Inflammatory macrophage treated with lipopolysaccharide for 1 hour (primary cell): ENCODE data around the gene NF2.
"Not testable (repeated sequence)": the region's sequence is repeated elsewhere in the genome, so short reads cannot be mapped to it uniquely, and the experiment has no call there.

Experiments
- DNase-seq, 2 donors: peaks; one replicate each; pipeline ENCODE4 v3.0.0-alpha.2; 2020 to 2022

NF2 gene

DNA sequence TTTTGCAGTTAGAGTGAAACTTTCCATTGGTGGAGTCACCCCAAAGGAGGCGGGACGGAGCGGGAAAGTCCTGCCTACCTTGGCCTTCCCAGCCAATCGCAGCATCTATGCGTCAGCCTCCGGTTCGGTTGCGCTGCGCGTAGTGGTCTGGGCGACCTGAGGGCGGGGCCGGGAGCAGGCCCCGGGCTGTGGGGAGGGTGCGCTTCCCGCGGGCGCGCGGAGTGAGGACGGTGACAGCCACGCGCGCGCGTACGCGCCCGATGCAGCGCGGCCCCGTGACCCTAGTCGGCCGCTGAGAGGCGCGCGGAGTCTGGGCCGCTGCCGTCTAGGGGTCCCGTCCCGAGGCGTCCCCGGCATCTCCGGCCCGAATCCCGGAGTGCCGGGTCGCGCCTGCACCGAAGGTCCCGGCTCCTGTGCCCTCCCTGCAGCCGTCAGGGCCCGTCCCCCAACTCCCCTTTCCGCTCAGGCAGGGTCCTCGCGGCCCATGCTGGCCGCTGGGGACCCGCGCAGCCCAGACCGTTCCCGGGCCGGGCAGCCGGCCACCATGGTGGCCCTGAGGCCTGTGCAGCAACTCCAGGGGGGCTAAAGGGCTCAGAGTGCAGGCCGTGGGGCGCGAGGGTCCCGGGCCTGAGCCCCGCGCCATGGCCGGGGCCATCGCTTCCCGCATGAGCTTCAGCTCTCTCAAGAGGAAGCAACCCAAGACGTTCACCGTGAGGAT, at the start of gene NF2:
Gene NF2 (plus strand): TSS at position 276 of the 718 bp plus-strand sequence. CDS start 366 bp downstream, at position 642.
- DNase-seq: peak; percentile 99

DNA sequence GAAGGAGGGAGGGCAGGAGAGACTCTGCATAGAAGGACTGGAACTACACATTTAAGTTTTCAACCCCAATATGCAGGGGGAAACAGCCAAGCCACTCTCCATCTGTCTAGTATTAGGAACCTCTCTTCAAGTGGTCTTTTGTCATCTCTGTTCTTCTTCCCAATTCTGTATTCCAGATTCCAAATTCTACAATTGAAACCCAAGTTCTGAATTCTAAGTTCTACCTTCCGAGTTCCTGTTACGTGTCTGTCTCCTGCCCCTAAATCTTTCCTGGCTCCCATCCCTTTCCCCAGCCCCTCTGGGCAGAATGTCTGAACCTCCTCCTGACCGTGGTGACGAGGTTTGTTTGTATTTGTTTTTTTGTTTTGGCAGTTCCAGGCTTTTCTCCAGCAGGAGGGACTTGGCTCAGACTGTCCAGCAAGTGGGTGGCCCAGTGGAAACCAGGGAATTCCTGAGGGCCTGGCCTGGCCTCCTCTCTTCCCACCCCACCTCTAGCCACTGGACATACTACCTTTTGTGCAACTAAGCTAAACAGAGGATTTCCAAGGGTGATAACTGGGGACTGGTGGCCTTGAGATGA, 48.3 kb upstream of the NF2 start:
- DNase-seq: no peak

DNA sequence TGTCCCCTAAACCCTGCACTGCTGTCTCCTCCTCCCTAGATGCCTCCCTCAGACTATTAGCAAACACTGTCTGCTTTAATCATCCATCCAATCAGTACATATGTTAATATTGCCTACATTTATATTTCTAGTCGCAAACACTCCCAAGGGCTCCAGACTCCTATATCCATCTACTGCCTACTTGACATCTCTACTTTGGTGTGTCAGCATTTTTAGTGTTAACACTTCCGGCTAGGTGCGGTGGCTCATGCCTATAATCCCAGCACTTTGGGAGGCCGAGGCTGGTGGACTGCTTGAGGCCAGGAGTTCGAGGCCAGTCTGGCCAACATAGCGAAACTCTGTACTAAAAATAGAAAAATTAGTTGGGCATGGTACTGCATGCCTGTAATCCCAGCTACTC, 44.4 kb upstream of the NF2 start:
- no peak for DNase-seq

DNA sequence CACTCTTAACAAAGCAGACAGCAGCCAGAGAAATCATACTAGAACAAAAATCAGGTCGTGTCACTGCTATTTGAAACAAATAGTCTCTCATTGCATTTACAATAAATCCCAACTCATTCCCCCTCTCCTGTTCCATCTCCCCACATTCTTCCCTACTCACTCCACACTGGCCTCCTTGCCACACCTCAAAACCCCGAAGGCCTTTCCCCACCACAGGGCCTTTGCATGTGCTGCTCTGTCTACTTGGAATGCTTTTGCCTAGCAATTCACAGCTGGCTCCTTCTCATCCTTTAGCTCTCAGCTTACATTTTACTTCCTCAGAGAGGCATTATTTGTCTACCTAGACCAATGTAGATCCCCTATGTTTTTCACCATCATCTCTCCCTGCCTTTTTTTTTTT, 43.6 kb upstream of the NF2 start:
- no peak for DNase-seq

DNA sequence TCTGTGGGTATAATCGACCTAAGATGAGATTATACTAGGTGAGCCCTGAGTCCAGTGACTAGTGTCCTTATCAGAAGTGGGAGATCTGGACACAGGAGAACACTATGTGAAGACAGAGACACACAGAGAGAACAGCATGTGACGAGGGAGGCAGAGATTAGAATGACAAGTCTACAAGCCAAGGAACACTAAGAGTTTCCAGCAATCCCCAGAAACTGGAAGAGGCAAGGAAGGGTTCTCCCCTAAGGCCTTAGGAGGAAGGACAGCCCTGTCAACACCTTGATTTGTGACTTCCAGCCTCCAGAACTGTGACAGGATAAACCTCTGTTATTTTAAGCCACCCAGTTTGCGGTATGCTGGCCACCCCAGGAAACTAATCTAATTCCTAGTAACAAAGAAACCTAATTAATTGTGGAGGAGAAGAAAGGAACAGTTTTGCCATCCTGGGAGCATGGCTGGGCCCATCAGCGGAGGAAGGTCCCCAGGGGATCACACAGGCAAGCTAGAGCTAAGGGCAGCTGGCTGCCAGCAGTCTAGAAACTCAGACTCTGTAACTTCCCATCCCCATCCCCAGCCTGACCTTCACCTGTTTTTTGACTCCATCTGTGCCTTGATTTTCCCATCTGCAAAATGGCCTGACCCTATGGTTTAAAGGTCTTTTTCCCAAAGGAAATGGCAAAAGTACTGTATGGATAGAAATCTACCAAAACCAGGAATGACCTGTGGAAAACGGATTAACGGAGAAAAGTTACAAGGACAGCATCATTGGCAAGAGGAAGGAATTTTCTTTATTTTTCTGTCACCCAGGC, 39.6 kb upstream of the NF2 start:
- no peak for DNase-seq

DNA sequence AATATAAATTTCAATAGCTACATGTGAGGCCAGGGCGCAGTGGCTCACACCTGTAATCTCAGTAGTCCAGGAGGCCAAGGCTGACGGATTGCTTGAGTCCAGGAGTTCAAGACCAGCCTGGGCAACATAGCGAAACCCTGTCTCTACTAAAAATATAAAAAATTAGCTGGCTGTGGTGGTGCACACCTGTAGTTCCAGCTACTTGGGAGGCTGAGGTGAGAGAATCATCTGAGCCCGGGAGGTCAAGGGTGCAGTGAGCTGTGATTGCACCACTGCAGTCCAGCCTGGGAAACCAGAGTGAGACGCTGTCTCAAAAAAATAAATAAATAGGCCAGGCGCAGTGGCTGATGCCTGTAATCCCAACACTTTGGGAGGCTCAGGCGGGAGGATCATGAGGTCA, 36.9 kb upstream of the NF2 start:
- DNase-seq: not testable (repeated sequence)

DNA sequence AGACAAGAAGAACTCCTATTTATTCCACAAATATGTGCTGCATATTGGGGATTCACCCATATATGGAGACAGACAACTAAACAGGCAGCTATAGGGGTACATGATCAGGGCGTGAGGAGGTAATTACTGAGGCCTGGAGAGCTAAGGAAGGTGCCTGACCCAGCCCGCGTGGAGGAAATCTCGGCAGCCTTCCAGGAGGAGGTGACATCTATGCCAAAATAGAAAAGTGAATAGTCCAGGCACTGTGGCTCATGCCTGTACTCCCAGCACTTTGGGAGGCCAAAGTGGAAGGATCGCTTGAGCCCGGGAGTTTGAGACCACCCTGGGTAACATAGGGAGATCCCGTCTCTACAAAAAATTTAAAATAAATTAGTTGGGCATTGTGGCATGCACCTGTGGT, 36.1 kb upstream of the NF2 start:
- no peak for DNase-seq

DNA sequence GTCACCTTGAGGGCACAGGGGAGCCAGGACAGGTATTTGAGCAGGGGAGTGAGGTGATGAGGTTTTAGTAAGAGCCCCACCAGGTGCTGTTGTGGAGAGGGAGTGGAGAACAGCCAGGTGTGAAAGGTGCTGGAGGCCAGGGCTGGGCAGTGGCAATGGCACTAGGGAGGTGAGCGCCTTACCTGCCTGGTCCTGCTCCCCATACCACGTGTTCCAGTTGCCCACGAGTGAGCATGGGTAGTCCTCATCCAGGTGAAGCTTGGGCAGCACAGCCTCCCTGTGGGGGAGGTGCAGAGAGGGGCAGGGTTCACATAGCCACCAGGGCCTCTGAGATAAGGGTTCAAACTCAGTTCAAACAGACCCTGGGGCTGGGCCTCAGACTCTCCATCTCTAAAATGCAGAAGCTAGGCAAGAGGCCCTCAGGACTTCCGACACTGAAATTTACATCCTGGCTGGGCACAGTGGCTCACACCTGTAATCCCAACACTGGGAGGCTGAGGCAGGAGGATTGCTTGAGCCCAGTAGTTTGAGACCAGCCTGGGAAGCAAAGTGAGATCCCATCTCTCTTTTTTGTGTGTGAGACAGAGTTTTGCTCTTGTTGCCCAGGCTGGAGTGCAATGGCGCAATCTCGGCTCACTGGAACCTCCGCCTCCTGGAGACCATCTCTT, 34.3 kb upstream of the NF2 start:
- no peak for DNase-seq

DNA sequence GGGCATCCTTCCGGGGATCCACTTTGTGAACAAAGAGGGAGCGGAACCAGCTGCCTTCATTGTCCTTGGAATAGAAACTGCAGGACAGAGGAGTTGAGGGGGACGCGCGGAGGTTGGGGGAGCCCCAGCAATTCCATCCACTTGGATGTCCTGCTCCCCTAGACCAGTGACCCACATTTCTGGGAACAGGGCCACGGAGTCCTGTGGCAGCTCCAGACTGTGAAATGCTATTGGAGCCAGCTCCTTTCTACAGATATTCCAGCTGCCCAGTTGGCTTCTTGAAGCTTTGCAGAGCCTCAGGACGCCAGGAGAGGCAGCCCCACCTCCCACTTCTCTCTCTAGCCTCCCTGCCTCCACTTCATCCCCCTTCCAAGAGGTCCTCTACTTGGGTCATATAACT, 33.0 kb upstream of the NF2 start:
- DNase-seq: no peak

DNA sequence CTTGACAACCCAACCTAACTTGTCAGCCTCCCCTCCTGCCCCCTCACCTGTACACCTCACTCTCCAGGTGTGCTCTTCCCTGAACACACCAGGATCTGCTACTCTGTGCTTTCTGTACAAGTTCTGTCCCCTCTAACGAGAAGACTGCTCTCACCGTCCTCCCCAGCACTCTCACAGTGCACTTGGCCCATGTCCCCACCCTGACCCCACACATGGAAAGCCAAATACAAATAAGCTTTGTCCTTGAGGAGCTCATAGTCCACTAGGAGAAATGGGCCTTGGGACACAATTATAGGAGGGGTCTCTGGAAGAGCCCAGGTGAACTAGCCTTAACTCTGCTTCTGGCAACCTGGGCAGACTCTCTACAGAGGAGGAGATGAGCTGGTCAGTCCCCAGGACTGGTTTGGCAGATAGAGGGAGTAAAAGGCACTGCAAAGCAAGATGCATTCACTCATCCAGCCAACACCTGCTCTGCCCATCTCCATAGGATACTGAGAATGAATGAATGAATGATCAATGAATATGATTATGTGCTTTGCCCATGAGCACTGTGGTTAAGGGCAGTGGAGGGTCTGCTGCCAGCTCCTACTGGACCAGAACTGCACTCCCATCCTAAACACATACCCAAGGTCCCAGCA, 32.4 kb upstream of the NF2 start:
- DNase-seq: no peak

DNA sequence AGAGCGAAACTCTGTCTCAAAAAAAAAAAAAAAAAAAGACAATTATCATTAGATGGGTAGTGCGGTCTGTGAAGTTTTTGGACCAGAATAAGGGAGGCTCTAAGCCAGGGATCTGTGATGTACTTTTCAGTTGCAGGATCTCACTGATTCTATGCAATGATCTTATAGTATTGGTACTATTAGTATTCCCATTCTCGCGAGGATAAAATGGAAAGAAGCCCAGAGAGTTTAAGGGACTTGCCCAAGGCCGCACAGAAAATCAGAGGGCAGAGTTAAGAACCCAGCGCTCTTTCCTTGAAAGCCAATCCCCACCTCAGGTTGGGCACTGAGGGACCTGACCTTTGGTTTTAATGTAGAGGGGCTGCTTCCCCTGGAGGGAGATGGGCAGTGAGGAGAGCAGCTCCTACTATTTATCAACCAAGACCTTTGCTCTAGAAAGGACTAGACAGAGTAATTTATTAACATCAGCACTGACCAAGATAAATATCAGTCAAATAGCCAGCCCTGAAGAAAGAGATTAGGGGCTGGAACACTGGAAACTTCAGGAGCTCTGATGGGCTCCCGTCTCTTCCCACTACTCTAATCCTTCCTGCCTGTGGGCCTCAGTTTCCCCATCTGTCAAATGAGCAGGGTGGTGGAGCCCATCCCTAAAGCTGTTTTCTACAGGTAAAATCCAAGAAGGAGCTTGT, 28.5 kb upstream of the NF2 start:
- DNase-seq: no peak

DNA sequence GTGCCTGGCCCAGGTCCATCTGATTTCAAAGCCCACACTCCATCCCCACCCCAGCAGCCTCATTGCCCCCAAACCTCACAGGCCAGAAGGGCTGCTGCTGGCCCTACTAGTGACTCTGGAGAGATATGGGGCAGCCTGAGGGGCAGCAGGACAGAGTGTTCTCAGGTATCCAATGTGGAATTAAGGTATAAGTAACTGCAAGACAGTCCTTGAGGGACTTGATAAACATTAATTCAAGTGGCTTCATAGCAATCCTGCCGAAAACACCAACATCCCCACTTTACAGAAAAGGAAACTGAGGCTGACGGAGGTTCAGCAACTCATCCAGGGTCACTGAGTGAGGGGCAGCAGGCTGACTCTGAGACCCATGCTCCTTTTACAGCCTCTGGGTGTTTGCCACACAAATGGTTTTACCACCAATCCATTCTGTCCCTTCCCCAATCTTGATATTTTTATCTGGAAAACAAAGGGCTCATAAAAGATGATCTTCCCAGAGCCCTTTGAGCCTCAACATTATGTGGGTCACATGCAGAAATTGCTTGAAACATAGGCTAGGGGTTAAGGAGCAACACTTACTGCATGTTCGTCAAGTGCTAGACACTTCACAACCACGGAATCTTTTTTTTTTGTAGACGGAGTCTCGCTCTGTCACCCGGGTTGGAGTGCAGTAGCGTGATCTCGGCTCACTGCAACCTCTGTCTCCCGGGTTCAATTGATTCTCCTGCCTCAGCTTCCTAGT, 24.8 kb upstream of the NF2 start:
- no peak for DNase-seq

DNA sequence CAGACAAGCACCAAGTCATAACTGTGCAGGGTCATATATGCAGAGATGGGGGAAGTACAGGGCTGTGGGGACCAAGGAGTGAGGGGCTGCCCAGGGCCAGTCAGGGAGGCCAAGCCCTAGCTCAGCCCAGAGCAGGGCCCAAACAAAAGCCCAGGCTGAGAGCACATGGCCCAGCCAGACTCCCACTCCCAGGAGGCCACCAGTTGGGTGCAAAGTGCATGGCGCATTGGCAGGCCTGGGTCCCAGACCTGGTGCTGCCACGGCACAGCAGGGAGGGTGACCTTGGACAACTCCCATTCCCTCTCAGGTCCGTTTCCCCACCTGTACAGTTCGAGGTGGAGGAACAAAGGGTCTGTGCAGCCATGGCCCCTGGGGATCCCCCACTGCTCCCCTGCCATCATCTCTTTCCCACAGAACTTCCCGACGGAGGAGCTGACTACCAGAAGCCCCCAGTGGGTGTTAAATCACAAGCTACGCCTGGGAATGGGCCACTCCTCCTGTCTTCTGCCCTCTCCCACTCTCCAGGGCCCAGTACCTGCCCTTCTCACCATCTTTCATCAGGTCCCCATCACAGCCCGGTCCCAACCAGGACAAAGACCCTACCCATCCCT, 23.1 kb upstream of the NF2 start:
- DNase-seq: peak in 1 of 2 donors; percentile 7

DNA sequence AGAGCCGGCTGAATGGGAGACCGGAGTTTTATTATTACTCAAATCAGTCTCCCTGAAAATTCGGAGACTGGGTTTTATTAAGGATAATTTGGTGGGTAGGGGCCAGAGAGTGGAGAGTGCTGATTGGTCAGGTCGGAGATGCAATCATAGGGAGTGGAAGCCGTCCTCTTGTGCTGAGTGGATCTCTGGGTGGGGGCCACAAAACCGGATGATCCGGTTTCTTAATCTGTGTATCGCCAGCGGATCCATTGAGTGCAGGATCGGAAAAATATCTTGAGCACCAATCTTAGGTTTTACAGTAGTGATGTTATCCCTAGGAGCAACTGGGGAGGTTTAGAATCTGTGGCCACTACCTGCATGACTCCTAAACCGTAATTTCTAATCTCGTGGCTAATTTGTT, 21.6 kb upstream of the NF2 start:
- no peak for DNase-seq

DNA sequence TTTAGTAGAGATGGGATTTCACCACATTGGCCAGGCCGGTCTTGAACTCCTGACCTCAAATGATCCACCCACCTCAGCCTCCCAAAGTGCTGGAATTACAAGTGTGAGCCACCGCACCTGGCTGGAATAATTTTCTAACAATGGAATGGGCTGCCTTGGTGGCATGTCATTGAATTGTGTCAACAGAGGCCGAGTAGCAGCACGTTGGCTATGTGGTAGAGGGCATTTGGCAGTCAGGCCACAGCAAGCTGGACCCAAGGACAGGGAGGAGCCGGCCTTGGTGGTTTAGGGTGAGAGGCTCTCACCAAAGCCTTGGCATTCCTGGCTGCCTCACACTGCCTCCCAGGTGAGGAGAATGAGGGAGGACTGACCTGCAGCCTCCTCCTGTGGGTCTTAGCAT, 18.5 kb upstream of the NF2 start:
- no peak for DNase-seq

DNA sequence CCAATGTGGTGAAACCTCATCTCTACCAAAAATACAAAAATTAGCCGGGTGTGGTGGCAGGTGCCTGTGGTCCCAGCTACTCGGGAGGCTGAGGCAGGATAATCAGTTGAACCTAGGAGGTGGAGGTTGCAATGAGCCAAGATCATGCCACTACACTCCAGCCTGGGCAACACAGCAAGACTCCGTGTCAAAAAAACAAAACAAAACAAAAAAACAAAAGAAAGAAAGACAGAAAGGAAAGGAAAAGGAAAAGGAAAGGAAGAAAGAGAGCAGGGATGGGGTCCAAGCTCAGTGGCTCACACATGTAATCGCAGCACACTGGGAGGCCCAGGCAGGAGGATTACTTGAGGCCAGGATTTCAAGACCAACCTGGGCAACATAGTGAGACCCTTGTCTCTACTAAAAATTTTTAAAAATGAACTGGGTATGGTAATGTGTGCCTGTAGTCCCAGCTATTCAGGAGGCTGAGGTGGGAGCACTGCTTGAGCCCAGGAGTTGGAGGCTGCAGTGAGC, 17.2 kb upstream of the NF2 start:
- not testable (repeated sequence) for DNase-seq

DNA sequence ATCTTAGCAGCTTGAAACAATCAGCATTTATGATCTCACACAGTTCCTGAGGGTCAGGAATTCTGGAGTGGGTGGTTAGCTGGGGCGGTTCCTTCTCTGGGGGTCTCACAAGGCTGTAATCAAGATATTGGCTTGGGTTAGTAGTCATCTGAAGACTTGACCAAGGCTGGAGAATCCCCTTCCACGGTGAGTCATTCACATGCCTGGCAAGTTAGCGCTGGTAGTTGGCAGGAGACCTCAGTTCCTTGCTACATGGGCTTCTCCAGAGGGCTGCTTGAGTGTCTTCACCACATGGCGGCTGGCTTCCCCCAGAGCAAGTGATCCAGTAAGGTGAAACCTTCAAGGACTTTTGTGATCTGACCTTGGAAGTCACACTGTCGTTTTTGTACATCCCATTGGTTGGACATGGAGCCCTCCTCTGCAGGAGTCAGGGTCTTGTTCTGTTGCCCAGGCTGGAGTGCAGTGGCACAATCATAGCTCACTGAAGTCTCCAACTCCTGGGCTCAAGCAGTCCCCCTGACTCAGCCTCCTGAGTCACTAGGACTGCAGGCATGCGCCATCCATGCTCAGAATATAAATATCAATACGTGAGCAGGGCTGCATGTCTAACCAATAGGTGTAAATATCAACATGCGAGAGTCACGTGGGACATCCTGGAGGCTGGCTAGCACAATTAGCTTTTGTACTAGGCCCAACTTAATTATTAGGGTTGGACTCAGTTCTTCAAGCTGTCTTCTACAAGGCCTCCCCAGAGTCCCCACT, 15.3 kb upstream of the NF2 start:
- peak; percentile 56 to 83 for DNase-seq

DNA sequence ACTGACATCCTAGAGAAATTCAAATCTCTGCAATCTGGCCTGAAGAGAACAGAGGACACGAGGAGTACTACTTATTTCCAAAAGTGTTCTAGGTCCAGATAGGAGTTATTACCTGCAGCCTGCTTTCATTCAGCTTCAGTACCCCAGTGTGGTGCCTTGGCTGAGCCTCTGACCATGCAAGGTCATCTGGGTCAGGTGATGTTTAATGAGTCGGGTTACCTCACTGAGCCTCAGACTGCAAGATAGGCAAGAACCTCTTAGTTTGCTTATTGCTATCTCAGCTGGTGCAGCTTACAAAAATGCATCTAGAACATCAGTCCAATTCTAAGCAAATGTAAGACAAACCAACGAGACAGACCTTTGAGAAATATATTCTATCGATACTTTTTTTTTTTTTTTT, 9.5 kb upstream of the NF2 start:
- DNase-seq: no peak

DNA sequence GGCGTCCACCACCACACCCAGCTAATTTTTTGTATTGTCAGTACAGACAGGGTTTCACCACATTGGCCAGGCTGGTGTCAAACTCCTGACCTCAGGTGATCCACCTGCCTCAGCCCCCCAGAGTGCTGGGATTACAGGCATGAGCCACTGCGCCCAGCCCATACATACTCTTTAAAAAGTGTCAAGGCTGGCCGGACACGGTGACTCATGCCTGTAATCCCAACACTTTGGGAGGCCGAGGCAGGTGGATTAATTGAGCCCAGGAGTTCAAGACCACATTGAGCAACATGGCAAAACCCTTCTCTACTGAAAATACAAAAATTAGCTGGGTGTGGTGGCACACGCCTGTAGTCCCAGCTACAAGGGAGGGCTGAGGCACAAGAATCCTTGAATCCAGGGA, 9.0 kb upstream of the NF2 start:
- DNase-seq: not testable (repeated sequence)

DNA sequence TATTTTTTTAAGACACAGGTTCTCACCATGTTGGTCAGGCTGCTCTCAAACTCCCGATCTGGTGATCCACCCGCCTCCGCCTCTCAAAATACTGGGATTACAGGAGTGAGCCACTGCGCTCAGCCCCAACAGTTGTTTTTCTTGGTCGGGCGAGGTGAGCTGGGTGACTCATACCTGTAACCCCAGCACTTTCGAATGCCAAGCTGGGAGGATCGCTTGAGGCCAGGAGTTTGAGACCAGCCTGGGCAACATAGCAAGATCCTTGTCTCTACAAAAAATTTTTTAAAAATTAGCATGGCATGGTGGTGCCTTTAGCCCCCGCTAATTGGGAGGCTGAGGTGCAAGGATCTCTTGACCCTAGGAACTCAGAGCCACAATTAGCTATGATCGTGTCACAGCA, 7.0 kb upstream of the NF2 start:
- no peak for DNase-seq
